ENCODE data around the gene LIAS. TPM values are rescaled to one million over a fixed set of nuclear protein-coding genes. Genes with fewer than 3 reads are reported as not detected.

LIAS gene
- total and polyA plus RNA-seq, 12 donors, result 12.7 to 32.4 (median 26.0) TPM

DNA sequence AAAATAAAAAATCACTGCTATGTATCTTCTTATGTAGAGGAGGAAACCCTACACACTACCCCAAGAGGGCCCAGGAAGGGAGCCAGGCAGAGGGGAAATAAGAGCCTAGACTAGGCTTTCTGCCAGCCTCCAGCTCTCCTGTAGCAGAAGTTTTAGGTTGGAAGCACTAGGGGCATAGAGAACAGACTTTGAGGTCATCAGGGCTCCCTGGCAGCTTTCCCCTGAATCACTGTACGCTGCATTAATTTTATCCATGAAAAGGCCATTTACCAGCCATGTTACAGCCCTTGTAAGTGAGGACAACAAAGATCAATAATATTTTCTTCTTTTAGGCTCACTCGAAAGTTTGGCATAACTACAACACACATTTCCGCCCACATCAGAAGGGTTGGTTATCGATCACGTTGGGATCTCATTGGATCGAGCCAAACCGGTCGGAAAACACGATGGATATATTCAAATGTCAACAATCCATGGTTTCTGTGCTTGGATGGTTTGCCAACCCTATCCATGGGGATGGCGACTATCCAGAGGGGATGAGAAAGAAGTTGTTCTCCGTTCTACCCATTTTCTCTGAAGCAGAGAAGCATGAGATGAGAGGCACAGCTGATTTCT lies 24.9 kb upstream of the LIAS start:
- no peaks in the 10 kb centered on the region for H3K4me1 ChIP-seq
- no peak overlapping the region for H3K4me3 ChIP-seq
- WGBS, 2 donors, result 91 to 92% methylated on average over 11 of the region's 11 CpGs
- DNase-seq (no peak), ATAC-seq (no peak)
- H3K27ac ChIP-seq, result no peak overlapping the region
- H3K36me3 ChIP-seq, result no peaks in the 10 kb centered on the region
- H3K27me3 ChIP-seq, result peaks cover 0 to 5% (median 0%) of the 10 kb centered on the region in 7 donors
- intact Hi-C loops (cut with DNase I), result no loop called here
- H3K9me3 ChIP-seq, result no peaks in the 10 kb centered on the region
- TF ChIP-seq, protein P1, sequence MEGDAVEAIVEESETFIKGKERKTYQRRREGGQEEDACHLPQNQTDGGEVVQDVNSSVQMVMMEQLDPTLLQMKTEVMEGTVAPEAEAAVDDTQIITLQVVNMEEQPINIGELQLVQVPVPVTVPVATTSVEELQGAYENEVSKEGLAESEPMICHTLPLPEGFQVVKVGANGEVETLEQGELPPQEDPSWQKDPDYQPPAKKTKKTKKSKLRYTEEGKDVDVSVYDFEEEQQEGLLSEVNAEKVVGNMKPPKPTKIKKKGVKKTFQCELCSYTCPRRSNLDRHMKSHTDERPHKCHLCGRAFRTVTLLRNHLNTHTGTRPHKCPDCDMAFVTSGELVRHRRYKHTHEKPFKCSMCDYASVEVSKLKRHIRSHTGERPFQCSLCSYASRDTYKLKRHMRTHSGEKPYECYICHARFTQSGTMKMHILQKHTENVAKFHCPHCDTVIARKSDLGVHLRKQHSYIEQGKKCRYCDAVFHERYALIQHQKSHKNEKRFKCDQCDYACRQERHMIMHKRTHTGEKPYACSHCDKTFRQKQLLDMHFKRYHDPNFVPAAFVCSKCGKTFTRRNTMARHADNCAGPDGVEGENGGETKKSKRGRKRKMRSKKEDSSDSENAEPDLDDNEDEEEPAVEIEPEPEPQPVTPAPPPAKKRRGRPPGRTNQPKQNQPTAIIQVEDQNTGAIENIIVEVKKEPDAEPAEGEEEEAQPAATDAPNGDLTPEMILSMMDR (IDR thresholded peaks at IDR 0.05), result no peak

DNA sequence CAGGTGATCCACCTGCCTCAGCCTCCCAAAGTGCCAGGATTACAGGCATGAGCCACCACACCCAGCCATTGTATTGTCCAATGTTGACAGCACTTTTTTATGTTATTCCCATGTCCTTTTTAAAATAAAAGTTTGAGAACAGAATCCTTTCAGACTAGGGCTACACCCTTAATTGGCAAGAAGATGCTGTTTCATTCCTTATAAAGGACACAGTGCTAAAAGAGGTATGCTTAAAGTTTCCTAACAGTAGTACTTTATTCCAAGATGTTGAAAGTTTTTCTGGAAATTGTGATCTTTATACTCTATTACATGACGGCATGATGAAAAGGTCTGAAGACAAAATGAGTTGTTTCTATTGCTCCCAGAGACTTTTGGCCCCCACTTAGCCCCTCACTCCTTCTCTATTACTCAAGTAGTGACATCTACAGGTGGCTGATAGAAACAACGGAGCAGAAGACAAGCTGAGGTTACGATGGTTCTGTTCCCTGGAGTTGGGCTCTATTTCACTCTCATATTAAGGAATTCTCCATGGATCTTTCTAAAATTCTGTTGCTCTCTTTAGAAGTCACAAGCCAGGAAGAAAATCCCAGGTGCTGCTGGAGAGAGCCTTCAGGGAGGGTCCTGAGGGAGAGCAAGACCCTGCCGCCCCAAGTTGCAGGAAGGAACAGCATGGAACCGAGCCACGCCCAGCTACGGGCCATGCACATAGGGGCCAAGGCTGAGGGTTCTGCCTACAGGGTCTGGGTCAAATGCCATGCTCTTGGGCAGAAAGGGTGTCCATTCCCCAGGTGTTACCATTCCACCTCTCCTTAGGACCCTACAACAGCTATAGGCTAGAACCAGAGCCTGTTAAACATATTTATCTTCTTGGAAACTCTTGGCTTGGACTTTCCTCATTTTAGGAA lies 22.9 kb upstream of the LIAS start:
- intact Hi-C loops (cut with DNase I), result no loop called here
- H3K27ac ChIP-seq, result no peak overlapping the region
- DNase-seq (no peak), ATAC-seq (no peak)
- no peaks in the 10 kb centered on the region for H3K9me3 ChIP-seq
- no peak overlapping the region for H3K4me3 ChIP-seq
- TF ChIP-seq, protein P1 (IDR thresholded peaks at IDR 0.05), result no peak
- H3K4me1 ChIP-seq, result no peaks in the 10 kb centered on the region
- 58 to 60% methylated on average over 7 of the region's 7 CpGs for WGBS, 2 donors
- H3K36me3 ChIP-seq, result no peaks in the 10 kb centered on the region
- peaks cover 0 to 10% (median 0%) of the 10 kb centered on the region in 7 donors for H3K27me3 ChIP-seq

DNA sequence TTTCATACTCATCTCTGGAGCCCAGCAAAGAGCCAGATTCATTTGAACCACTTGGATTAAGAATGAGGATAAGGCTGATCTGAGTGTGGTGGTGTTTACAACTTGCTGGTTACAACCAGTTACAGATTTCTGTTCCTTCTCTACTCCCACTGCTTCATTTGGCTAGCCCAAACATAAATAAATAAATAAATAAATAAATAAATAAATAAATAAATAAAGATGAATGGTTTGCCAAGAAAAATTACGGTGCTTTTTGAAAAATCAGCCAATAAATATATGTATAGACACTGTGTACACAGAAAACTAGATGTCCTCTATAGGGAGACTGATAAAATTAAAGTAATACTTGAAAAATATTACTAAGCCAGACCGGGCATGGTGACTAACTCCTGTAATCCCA lies 17.3 kb upstream of the LIAS start:
- DNase-seq, result no peak
- ATAC-seq, result no peak
- intact Hi-C loops (cut with DNase I), result no loop called here
- Histone ChIP-seq H3K4me1 (peaks cover 0 to 2% (median under 1%) of the 10 kb centered on the region in 9 donors), H3K4me3 (no peak overlapping the region), H3K27ac (no peak overlapping the region), H3K27me3 (peaks cover 0 to 5% (median 0%) of the 10 kb centered on the region in 7 donors), H3K36me3 (no peaks in the 10 kb centered on the region), H3K9me3 (no peaks in the 10 kb centered on the region)
- TF ChIP-seq, protein P1 (IDR thresholded peaks at IDR 0.05), result no peak
- WGBS, 2 donors, result 88 to 93% methylated on average over 2 of the region's 2 CpGs

DNA sequence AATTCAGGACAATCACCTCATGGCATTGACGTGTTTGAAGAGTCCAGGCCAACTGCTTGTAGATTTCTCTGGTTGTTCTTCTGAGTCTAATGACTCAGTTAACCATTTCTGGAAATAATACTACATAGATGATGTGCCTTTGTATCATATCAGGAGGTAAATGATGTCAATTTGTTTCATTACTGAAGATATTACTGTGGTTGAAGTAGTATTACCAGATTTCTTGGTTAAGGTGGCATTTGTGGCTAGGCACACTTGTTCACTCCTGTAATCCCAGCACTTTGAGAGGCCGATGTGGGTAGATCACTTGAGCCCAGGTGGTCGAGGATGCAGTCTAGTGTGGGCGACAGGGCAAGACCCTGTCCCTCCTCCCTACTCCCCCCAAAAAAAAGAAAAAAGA lies 15.9 kb upstream of the LIAS start:
- intact Hi-C loops (cut with DNase I), result no loop called here
- 84 to 86% methylated on average over 4 of the region's 4 CpGs for WGBS, 2 donors
- ATAC-seq (no peak), DNase-seq (no peak)
- TF ChIP-seq, protein P1 (IDR thresholded peaks at IDR 0.05), result no peak
- no peak overlapping the region for H3K27ac ChIP-seq
- no peak overlapping the region for H3K4me3 ChIP-seq
- H3K36me3 ChIP-seq, result no peaks in the 10 kb centered on the region
- H3K9me3 ChIP-seq, result no peaks in the 10 kb centered on the region
- H3K27me3 ChIP-seq, result peaks cover 0 to 5% (median 0%) of the 10 kb centered on the region in 7 donors
- peaks cover 0 to 14% (median 12%) of the 10 kb centered on the region in 9 donors for H3K4me1 ChIP-seq

All from heart right ventricle (tissue), 16 donors.